IMR-90 (cell line): ENCODE measurements around the gene EIF2A. TPM values are rescaled to one million over a fixed set of nuclear protein-coding genes. Genes with fewer than 3 reads are reported as not detected.
A peak's percentile ranks its signal among the peaks of the same experiment; 100 is the strongest.
"Not testable (repeated sequence)": the region's sequence is repeated elsewhere in the genome, so short reads cannot be mapped to it uniquely, and the experiment has no call there.

ENCODE experiments used
- ATAC-seq: fragments of 200-7000 bp; cut with Tn5 transposase; 2 replicates; pipeline ENCODE4 v1.9.1; 2020; ENCODE audit warnings: low read depth, mild to moderate bottlenecking, moderate library complexity
- BruUV-seq: library from RNA; stranded (reverse); fragments of 400-500 nt; replicated peaks from 2 replicates; lab custom pipeline; 2021; lab: Mats Ljungman, UMichigan
- CTCF ChIA-PET: fragments of 300-600 bp; formaldehyde crosslinking; extraction: SDS; loops from one replicate; lab custom pipeline; 2021; ENCODE audit warnings: antibody characterized with exemption; lab: Yijun Ruan, JAX
- POLR2A ChIA-PET: fragments of 300-600 bp; sonication (Branson Sonifier 250); formaldehyde crosslinking; loops from one replicate; lab custom pipeline; 2022; ENCODE audit warnings: antibody characterized with exemption; ENCODE audit not compliant: unreplicated experiment; lab: Charles Lee
- DNase-seq: peaks from one replicate; pipeline ENCODE4 v3.0.0; 2013
- H2AFZ ChIP-seq: replicated peaks from 2 replicates; pipeline ENCODE3; 2013; ENCODE audit warnings: low read length, mild to moderate bottlenecking; ENCODE audit not compliant: poor library complexity
- H2AK5ac ChIP-seq: 2 replicates; pipeline ENCODE4 v1.6.1; 2013; ENCODE audit warnings: low read depth, low read length, inconsistent platforms
- H2AK9ac ChIP-seq: replicated peaks from 2 replicates; pipeline ENCODE3; 2013; ENCODE audit warnings: mild to moderate bottlenecking, low read depth, low read length, moderate library complexity; ENCODE audit not compliant: poor library complexity
- H2BK120ac ChIP-seq: 2 replicates; pipeline ENCODE4 v1.6.1; 2013; ENCODE audit warnings: low read depth, low read length, inconsistent platforms
- H2BK15ac ChIP-seq: 3 replicates; pipeline ENCODE4 v1.6.1; 2013; ENCODE audit warnings: low read depth, low read length, inconsistent platforms
- H2BK20ac ChIP-seq: 2 replicates; pipeline ENCODE4 v1.6.1; 2013; ENCODE audit warnings: low read depth, mild to moderate bottlenecking, inconsistent platforms, low read length, moderate library complexity
- H2BK5ac ChIP-seq: 2 replicates; pipeline ENCODE4 v1.6.1; 2013; ENCODE audit warnings: mild to moderate bottlenecking, low read depth, low read length, inconsistent platforms; ENCODE audit not compliant: poor library complexity, severe bottlenecking
- H3K14ac ChIP-seq: replicated peaks from 2 replicates; pipeline ENCODE4 v1.6.1; 2013; ENCODE audit warnings: low read depth, low read length, inconsistent platforms
- H3K18ac ChIP-seq: 2 replicates; pipeline ENCODE4 v1.6.1; 2013; ENCODE audit warnings: low read depth, low read length, control low read depth
- H3K23ac ChIP-seq: 2 replicates; pipeline ENCODE4 v1.6.1; 2013; ENCODE audit warnings: low read depth, low read length, inconsistent platforms
- H3K27ac ChIP-seq: 2 replicates; pipeline ENCODE4 v1.5.1; 2013; ENCODE audit warnings: mild to moderate bottlenecking, control low read depth, low read length; ENCODE audit not compliant: insufficient read depth
- H3K27me3 ChIP-seq: 2 replicates; pipeline ENCODE4 v1.6.1; 2013; ENCODE audit warnings: low read length; ENCODE audit not compliant: control insufficient read depth, insufficient read depth
- H3K36me3 ChIP-seq: 2 replicates; pipeline ENCODE4 v1.6.1; 2013; ENCODE audit warnings: low read length, mixed read lengths; ENCODE audit not compliant: control insufficient read depth, insufficient read depth
- H3K4ac ChIP-seq: 2 replicates; pipeline ENCODE4 v1.6.1; 2013; ENCODE audit warnings: low read depth, low read length, inconsistent platforms
- H3K4me1 ChIP-seq: 2 replicates; pipeline ENCODE4 v1.6.1; 2013; ENCODE audit warnings: low read length, mixed read lengths; ENCODE audit not compliant: control insufficient read depth, insufficient read depth
- H3K4me2 ChIP-seq: 2 replicates; pipeline ENCODE4 v1.6.1; 2013; ENCODE audit warnings: low read depth, mild to moderate bottlenecking, control low read depth, low read length, moderate library complexity
- H3K4me3 ChIP-seq: 2 replicates; pipeline ENCODE4 v1.5.1; 2013; ENCODE audit warnings: low read depth, mild to moderate bottlenecking, control low read depth, low read length, moderate library complexity; ENCODE audit not compliant: insufficient read depth
- H3K56ac ChIP-seq: 2 replicates; pipeline ENCODE4 v1.6.1; 2013; ENCODE audit warnings: low read length, inconsistent platforms; ENCODE audit not compliant: insufficient read depth; ENCODE audit errors: extremely low read depth
- H3K79me1 ChIP-seq, 2 experiments: 2 replicates each; pipeline ENCODE4 v1.6.1; 2013; ENCODE audit warnings: low read length in 2 of 2, inconsistent platforms in 1 of 2, low read depth in 1 of 2
- H3K9ac ChIP-seq: 2 replicates; pipeline ENCODE4 v1.6.1; 2013; ENCODE audit warnings: low read depth, low read length, control low read depth
- H3K9me1 ChIP-seq: 2 replicates; pipeline ENCODE4 v1.6.1; 2013; ENCODE audit warnings: low read length, inconsistent platforms; ENCODE audit not compliant: insufficient read depth
- H3K9me3 ChIP-seq: 2 replicates; pipeline ENCODE4 v1.6.1; 2013; ENCODE audit warnings: low read length; ENCODE audit not compliant: control insufficient read depth, insufficient read depth
- H4K20me1 ChIP-seq: 2 replicates; pipeline ENCODE4 v1.6.1; 2013; ENCODE audit warnings: low read length, inconsistent platforms; ENCODE audit not compliant: insufficient read depth
- H4K5ac ChIP-seq: 2 replicates; pipeline ENCODE4 v1.6.1; 2013; ENCODE audit warnings: mild to moderate bottlenecking, low read depth, low read length, control low read depth
- H4K8ac ChIP-seq, 2 experiments: 2 replicates each; pipeline ENCODE4 v1.6.1; 2013; ENCODE audit warnings: low read depth in 2 of 2, low read length in 2 of 2, control low read depth in 1 of 2, inconsistent platforms in 1 of 2
- H4K91ac ChIP-seq: 2 replicates; pipeline ENCODE4 v1.6.1; 2013; ENCODE audit warnings: low read depth, low read length, inconsistent platforms; ENCODE audit not compliant: insufficient read depth
- CEBPB ChIP-seq: IDR thresholded peaks from 2 replicates; pipeline ENCODE4 v1.6.1; 2012; ENCODE audit warnings: low read depth, low read length, improper control_type of control experiment
- FOS ChIP-seq: fragments of 150-350 bp; IDR thresholded peaks from 2 replicates; pipeline ENCODE4 v1.6.1; 2016; ENCODE audit warnings: low read depth, low read length
- MXI1 ChIP-seq: IDR thresholded peaks from 2 replicates; pipeline ENCODE4 v1.6.1; 2012; ENCODE audit warnings: low read depth, mild to moderate bottlenecking, low read length, moderate library complexity, borderline replicate concordance
- RCOR1 ChIP-seq: IDR thresholded peaks from 2 replicates; pipeline ENCODE4 v1.6.1; 2012; ENCODE audit warnings: mild to moderate bottlenecking, low read length, improper control_type of control experiment; ENCODE audit not compliant: insufficient replicate concordance
- WGBS, 2 experiments: methylation state at CpG; one replicate each; pipeline versions ENCODE4 v1.1.5 to v1.1.7; 2013; ENCODE audit warnings: missing lambda C conversion rate in 2 of 2; ENCODE audit not compliant: insufficient read length in 1 of 2; ENCODE audit errors: extremely low coverage in 2 of 2; 5-methylcytosine and 5-hydroxymethylcytosine counted together
- dilution Hi-C: fragments of 300-500 bp; cut with HindIII; formaldehyde crosslinking; loops from one replicate; pipeline ENCODE4 v1.14.3; 2018; ENCODE audit warnings: low sequenced_read_pairs; ENCODE audit not compliant: unreplicated experiment
- in situ Hi-C: fragments of 300-500 bp; cut with MboI; formaldehyde crosslinking; loops from 3 replicates; pipeline ENCODE4 v1.14.3; 2019; ENCODE audit warnings: low sequenced_read_pairs, inconsistent platforms, mixed read lengths
- intact Hi-C: fragments of 100-400 bp; cut with micrococcal nuclease; formaldehyde crosslinking; loops from 2 replicates; pipeline ENCODE4 v1.10.0; 2022
- polyA plus RNA-seq, 3 experiments: library from polyadenylated mRNA; depleted of rRNA; stranded (reverse); fragments of >200 nt; gene quantifications; 2 replicates each; pipeline ENCODE4 v1.2.3, GENCODE V29; 2012; ENCODE audit warnings: low replicate concordance in 1 of 3
- total RNA-seq: library from RNA; depleted of rRNA; stranded (reverse); fragments of >200 nt; gene quantifications from 2 replicates; pipeline ENCODE4 v1.2.3, GENCODE V29; 2012

The EIF2A gene
- total and polyA plus RNA-seq, 2 of the 4 experiments (the other 2 are of a cell fraction) = 61.2 to 166 TPM

DNA sequence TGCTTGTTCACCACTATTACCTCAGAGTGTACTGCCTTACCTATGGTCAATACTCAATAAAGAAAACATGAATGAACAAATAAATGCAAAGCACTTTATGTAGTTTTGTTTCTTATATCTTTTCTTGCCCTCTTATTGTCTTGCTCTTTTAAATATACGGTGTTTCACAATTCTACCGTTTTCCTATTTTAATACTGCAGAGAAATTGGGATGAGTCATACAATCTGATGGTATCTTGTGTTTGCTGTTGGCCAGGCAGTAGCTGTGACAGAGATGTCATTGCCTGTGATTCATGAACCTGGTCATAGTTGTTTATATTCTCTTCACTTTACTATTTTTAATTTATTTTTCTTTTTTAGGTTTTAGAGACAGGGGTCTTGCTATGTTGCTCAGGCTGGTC is 48.6 kb upstream of the EIF2A start:
- no CpG with 5 or more reads among the region's 2 CpGs for WGBS, 2 experiments
- no peak overlapping the region for H2AK9ac ChIP-seq
- no peaks in the 10 kb centered on the region for H3K27me3 ChIP-seq
- in situ Hi-C loops = loop anchor here (5.0 kb wide), 1 partner anchor 271 kb away; no protein-coding TSS in a partner anchor
- H2BK5ac ChIP-seq = no peak overlapping the region
- H3K4me1 ChIP-seq = peaks cover 2% of the 10 kb centered on the region; the same call in 1 of the 2 replicates
- intact Hi-C loops = no loop called here
- no peaks in the 10 kb centered on the region for H3K9me1 ChIP-seq
- dilution Hi-C loops = no loop called here
- BruUV-seq = no TSS peak
- no peak overlapping the region for H3K56ac ChIP-seq
- H4K5ac ChIP-seq = no peak overlapping the region
- no peak overlapping the region for H2BK120ac ChIP-seq
- ChIA-PET POLR2A (interaction anchor here (0.6 kb wide), 1 partner anchor 275 kb away, joined by 7 read pairs; no protein-coding TSS in a partner anchor), CTCF (no interaction called here)
- H4K8ac ChIP-seq = no peak overlapping the region
- no peak for TF ChIP-seq MXI1
- TF ChIP-seq RCOR1 = no peak
- TF ChIP-seq FOS = peak; percentile 81; the same call in 1 of the 2 replicates
- peak; percentile 56; the same call in 1 of the 2 replicates for TF ChIP-seq CEBPB
- no peak overlapping the region; the same call in 1 of the 2 replicates for H3K18ac ChIP-seq
- H4K20me1 ChIP-seq = no peaks in the 10 kb centered on the region
- no peak overlapping the region for H2AK5ac ChIP-seq
- H2BK20ac ChIP-seq = no peak overlapping the region
- H3K23ac ChIP-seq = peak overlapping the region; percentile 56; the same call in 1 of the 2 replicates
- no peak overlapping the region for H3K4ac ChIP-seq
- H2AFZ ChIP-seq = no peak overlapping the region
- H3K27ac ChIP-seq = no peak overlapping the region
- no peak overlapping the region for H4K91ac ChIP-seq
- no peak overlapping the region for H3K4me3 ChIP-seq
- peaks cover 3 to 10% of the 10 kb centered on the region in 2 experiments; a peak in 2 of 4 replicates for H3K79me1 ChIP-seq
- peak; percentile 61 for DNase-seq
- H2BK15ac ChIP-seq = no peak overlapping the region
- no peaks in the 10 kb centered on the region for H3K36me3 ChIP-seq
- no peak overlapping the region for H3K9ac ChIP-seq
- H3K9me3 ChIP-seq = peaks cover 6% of the 10 kb centered on the region; the same call in 1 of the 2 replicates
- peak; percentile 46; the same call in 1 of the 2 replicates for ATAC-seq
- H3K4me2 ChIP-seq = no peak overlapping the region
- no peak overlapping the region for H3K14ac ChIP-seq

DNA sequence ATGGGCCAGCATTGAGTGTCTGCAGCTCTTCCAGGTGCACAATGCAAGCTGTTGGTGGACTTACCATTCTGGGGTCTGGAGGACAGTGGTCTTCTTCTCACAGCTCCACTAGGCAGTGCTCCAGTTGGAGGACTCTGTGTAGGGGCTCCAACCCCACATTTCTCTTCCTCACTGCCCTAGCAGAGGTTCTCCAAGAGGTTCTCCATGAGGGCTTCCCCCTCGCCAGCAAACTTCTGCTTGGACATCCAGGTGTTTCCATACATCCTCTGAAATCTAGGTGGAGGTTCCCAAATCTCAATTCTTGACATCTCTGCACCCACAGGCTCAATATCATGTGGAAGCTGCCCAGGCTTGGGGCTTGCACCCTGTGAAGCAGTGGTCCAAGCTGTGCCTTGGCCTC is 45.6 kb upstream of the EIF2A start:
- in situ Hi-C loops = loop anchor here (10.0 kb wide), 1 partner anchor 566 kb away; no protein-coding TSS in a partner anchor
- CTCF ChIA-PET = not testable (repeated sequence)
- 80% methylated on average over 1 of the region's 1 CpG; no CpG with 5 or more reads in 1 of the 2 experiments for WGBS, 2 experiments

More for the DNA sequence above, 45.6 kb upstream of the EIF2A start:
- H3K4me1 ChIP-seq, H2BK120ac ChIP-seq, H3K9ac ChIP-seq, H2BK15ac ChIP-seq, H2AK9ac ChIP-seq, H2BK5ac ChIP-seq, intact Hi-C loops, H4K8ac ChIP-seq, H4K20me1 ChIP-seq, H3K9me1 ChIP-seq, H3K36me3 ChIP-seq, H4K91ac ChIP-seq, H3K56ac ChIP-seq, POLR2A ChIA-PET, H3K4me3 ChIP-seq, dilution Hi-C loops, DNase-seq, H2BK20ac ChIP-seq, H3K27me3 ChIP-seq, H4K5ac ChIP-seq, H3K14ac ChIP-seq, H3K27ac ChIP-seq, H2AFZ ChIP-seq, ATAC-seq, H3K23ac ChIP-seq, H3K79me1 ChIP-seq, BruUV-seq, H3K9me3 ChIP-seq, H2AK5ac ChIP-seq, H3K4me2 ChIP-seq, H3K4ac ChIP-seq, H3K18ac ChIP-seq: not testable (repeated sequence)
